Progenitor cell of endocrine pancreas (in vitro differentiated cells): ENCODE results near the gene STAM2. TPM values are rescaled to one million over a fixed set of nuclear protein-coding genes. Genes with fewer than 3 reads are reported as not detected.
"Not testable (repeated sequence)": the region's sequence is repeated elsewhere in the genome, so short reads cannot be mapped to it uniquely, and the experiment has no call there.

ENCODE experiments used
- DNase-seq: peaks from one replicate; pipeline ENCODE4 v3.0.0; 2021; ENCODE audit warnings: low spot score; ENCODE audit not compliant: unreplicated experiment
- H3K27ac Mint-ChIP-seq: 2 replicates; pipeline ENCODE4 v1.8.0; 2021; ENCODE audit warnings: mild to moderate bottlenecking, moderate library complexity, mixed read lengths
- H3K27me3 Mint-ChIP-seq: 2 replicates; pipeline ENCODE4 v1.8.0; 2021; ENCODE audit warnings: mixed read lengths
- H3K36me3 Mint-ChIP-seq: 2 replicates; pipeline ENCODE4 v1.8.0; 2022; ENCODE audit warnings: mixed read lengths; ENCODE audit not compliant: insufficient read depth
- H3K4me1 Mint-ChIP-seq: 2 replicates; pipeline ENCODE4 v1.8.0; 2021; ENCODE audit warnings: low read depth, mixed read lengths
- H3K4me3 Mint-ChIP-seq: 2 replicates; pipeline ENCODE4 v1.8.0; 2021; ENCODE audit warnings: low read depth, mild to moderate bottlenecking, moderate library complexity, mixed read lengths
- H3K9me3 Mint-ChIP-seq: 2 replicates; pipeline ENCODE4 v1.8.0; 2021; ENCODE audit warnings: low read depth, mixed read lengths
- total RNA-seq: library from RNA; stranded (reverse); gene quantifications from 2 replicates; pipeline ENCODE4 v1.2.1, GENCODE V29; 2021
- TF ChIP-seq, protein P1 (sequence below): fragments of 200-600 bp; sonication (generic); IDR thresholded peaks from one replicate; pipeline ENCODE4 v1.5.0; 2021; ENCODE audit warnings: antibody characterized with exemption, mild to moderate bottlenecking; ENCODE audit not compliant: unreplicated experiment

STAM2 gene
- total RNA-seq, 1 donor from 2014 or later, result 32.8 TPM

DNA sequence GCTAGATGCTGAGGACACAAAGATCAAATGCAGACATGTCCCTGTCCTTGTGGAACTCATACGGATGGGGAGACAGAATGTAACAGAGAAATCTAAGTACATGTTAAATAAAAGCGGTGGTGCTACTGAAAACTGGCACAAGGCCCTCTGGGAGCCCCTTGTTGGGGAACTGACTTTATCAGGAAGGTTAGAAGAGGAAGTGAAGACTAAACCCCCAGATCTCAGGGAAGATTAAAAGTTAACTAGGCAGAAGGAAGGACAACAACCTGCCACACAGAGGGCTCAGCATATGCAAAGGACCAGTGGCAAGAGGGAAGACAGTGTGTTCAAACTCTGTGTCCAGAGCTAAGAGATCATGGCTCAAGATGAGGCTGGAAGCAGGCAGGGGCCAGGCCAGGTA is 81.5 kb downstream of the STAM2 start:
- Mint-ChIP-seq H3K4me3 (no peak overlapping the region), H3K4me1 (peaks cover 4% of the 10 kb centered on the region), H3K27ac (no peak overlapping the region), H3K27me3 (peaks cover 35% of the 10 kb centered on the region), H3K9me3 (no peaks in the 10 kb centered on the region), H3K36me3 (no peaks in the 10 kb centered on the region)
- TF ChIP-seq, protein P1, sequence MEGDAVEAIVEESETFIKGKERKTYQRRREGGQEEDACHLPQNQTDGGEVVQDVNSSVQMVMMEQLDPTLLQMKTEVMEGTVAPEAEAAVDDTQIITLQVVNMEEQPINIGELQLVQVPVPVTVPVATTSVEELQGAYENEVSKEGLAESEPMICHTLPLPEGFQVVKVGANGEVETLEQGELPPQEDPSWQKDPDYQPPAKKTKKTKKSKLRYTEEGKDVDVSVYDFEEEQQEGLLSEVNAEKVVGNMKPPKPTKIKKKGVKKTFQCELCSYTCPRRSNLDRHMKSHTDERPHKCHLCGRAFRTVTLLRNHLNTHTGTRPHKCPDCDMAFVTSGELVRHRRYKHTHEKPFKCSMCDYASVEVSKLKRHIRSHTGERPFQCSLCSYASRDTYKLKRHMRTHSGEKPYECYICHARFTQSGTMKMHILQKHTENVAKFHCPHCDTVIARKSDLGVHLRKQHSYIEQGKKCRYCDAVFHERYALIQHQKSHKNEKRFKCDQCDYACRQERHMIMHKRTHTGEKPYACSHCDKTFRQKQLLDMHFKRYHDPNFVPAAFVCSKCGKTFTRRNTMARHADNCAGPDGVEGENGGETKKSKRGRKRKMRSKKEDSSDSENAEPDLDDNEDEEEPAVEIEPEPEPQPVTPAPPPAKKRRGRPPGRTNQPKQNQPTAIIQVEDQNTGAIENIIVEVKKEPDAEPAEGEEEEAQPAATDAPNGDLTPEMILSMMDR, result no peak
- DNase-seq, result no peak

DNA sequence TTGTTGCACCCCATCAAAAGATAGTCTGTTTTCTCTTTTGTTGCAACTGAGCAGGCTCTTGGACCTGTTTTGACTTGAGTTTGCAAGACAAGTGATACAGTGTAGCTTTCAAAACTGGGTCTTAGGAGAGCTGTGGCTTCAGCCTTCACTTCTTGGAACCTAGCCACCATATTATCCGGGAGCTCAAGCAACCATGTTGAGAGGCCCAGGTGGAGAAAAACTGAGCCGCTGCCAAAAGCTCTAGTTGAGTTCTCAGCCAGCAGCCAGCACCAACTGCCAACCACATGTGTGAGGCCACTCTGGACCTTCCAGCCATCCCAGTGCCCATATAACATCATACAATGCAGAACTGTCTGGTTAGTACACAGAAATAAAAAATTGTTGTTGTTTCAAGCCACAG is 82.1 kb downstream of the STAM2 start:
- Mint-ChIP-seq H3K4me3 (no peak overlapping the region), H3K27me3 (peaks cover 35% of the 10 kb centered on the region), H3K36me3 (no peaks in the 10 kb centered on the region), H3K9me3 (no peaks in the 10 kb centered on the region), H3K4me1 (peaks cover 4% of the 10 kb centered on the region), H3K27ac (no peak overlapping the region)
- DNase-seq, result no peak
- TF ChIP-seq, protein P1, result no peak

DNA sequence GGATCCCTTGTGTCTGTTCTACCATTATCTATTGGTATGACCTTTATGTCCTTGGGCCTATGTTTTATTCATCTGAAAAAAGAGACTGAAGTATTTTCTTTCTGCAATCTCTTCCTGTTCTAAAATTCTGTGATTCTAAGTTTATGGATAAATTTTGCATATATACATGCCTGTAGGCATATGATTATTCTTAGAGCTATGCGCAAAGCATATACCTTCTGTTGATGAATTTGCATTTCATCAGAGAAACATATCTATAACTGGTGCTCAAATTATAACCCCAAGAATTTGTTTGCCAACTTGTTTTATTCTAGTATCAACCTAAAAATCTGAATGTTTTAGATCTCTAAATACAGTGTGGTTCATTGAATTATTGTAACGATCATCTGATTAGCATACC is 83.5 kb downstream of the STAM2 start:
- Mint-ChIP-seq H3K4me3 (no peak overlapping the region), H3K4me1 (no peaks in the 10 kb centered on the region), H3K36me3 (no peaks in the 10 kb centered on the region), H3K9me3 (no peaks in the 10 kb centered on the region), H3K27me3 (peaks cover 24% of the 10 kb centered on the region), H3K27ac (no peak overlapping the region)
- TF ChIP-seq, protein P1, result no peak
- DNase-seq, result no peak

DNA sequence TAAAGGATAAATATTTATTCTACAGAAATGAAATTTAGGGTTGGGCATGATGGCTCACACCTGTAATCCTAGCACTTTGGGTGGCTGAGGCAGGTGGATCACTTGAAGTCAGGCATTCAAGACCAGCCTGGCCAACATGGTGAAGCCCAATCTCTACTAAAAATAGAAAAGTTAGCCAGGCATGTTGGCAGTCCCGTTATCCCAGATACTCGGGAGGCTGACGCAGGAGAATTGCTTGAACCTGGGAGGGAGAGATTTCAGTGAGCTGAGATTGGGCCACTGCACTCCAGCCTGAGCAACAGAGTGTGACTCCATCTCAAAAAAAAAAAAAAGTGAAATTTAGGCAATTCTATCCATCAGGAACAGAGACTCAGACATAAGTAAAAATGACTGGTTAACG is 84.8 kb downstream of the STAM2 start:
- not testable (repeated sequence) for H3K27ac Mint-ChIP-seq, H3K4me3 Mint-ChIP-seq, H3K36me3 Mint-ChIP-seq, H3K4me1 Mint-ChIP-seq, H3K9me3 Mint-ChIP-seq, DNase-seq
- H3K27me3 Mint-ChIP-seq, result peaks cover 14% of the 10 kb centered on the region

DNA sequence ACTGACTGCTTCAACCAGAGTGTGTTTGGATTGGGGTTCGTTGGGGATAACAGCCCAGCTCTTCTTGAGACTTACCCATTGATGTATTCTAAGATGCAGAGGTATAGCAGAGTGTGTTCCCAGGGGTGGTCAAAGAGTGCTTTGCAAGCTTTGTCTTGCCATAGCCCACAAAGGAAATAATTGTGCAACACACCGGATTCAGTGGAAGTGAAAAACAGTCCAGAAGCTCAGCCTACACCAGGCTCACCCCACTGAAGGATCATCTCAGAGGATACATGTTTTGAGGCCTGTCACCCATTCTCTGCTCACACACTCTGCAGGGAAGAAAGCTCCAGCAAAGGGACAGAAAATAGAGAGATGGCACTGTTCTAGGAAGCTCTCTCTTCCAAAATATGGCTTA is 86.3 kb downstream of the STAM2 start:
- Mint-ChIP-seq H3K27ac (no peak overlapping the region), H3K4me3 (no peak overlapping the region), H3K27me3 (peaks cover 5% of the 10 kb centered on the region), H3K9me3 (no peaks in the 10 kb centered on the region), H3K36me3 (no peaks in the 10 kb centered on the region), H3K4me1 (no peaks in the 10 kb centered on the region)
- no peak for DNase-seq
- TF ChIP-seq, protein P1, result no peak

DNA sequence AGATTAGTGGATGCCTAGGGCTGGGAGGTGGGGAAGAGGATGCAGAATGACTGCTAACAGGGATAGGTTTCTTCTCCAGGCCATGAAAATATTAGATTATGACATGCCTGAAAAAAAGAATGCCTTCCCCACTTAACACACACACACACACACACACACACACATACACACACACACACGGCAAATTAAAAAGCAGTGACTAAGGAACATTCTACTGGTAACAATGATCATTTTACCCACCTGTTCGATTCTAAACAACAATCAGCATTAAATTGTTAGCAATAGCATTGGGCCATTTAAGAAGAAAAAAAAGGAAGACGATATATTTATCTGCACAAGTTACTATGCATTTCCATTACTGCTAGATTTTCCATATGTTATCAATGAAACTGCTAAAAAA is 87.6 kb downstream of the STAM2 start:
- Mint-ChIP-seq H3K4me3 (no peak overlapping the region), H3K27ac (no peak overlapping the region), H3K27me3 (no peaks in the 10 kb centered on the region), H3K4me1 (no peaks in the 10 kb centered on the region), H3K36me3 (no peaks in the 10 kb centered on the region), H3K9me3 (no peaks in the 10 kb centered on the region)
- TF ChIP-seq, protein P1, result no peak
- DNase-seq, result no peak
